GM12892 (cell line): ENCODE results near the gene GULP1.

Experiments
- POLR2A ChIP-seq: IDR thresholded peaks from 2 replicates; pipeline ENCODE4 v1.6.1; 2011; ENCODE audit warnings: low read depth, low read length, control low read depth
- POLR2AphosphoS5 ChIP-seq: IDR thresholded peaks from 2 replicates; pipeline ENCODE4 v1.6.1; 2011; ENCODE audit warnings: low read depth, low read length, control low read depth
- TAF1 ChIP-seq: IDR thresholded peaks from 2 replicates; pipeline ENCODE4 v1.6.1; 2011; ENCODE audit warnings: low read depth, mild to moderate bottlenecking, control low read depth, low read length, borderline replicate concordance

- TF ChIP-seq POLR2AphosphoS5 (no peak), TAF1 (no peak), POLR2A (no peak)
These were observed 124.7 kb downstream of the GULP1 start for GRCh38 chr2:188416367-188416766.
